Endothelial cell of umbilical vein (primary cell): Measurements from ENCODE around the gene GTF2H3. TPM values are rescaled to one million over a fixed set of nuclear protein-coding genes. Genes with fewer than 3 reads are reported as not detected.

ENCODE experiments used
- BruUV-seq: library from RNA; stranded (reverse); fragments of 400-500 nt; replicated peaks from 2 replicates; lab custom pipeline; 2021; lab: Mats Ljungman, UMichigan
- CTCF ChIA-PET: fragments of 300-600, 350-600 bp; sonication (Branson Sonifier 250); formaldehyde crosslinking; loops from one replicate; lab custom pipeline; 2021; ENCODE audit warnings: antibody characterized with exemption, inconsistent platforms; lab: Charles Lee
- POLR2A ChIA-PET: fragments of 300-600, 350-600 bp; sonication (Branson Sonifier 250); formaldehyde crosslinking; loops from one replicate; lab custom pipeline; 2021; ENCODE audit warnings: antibody characterized with exemption, inconsistent platforms; lab: Charles Lee
- DNase-seq: peaks from one replicate; pipeline ENCODE4 v3.0.0-alpha.2; 2011; ENCODE audit warnings: low read depth, low spot score
- FAIRE-seq: peaks from 2 replicates; lab custom pipeline; 2011; peaks lifted over from hg19 to GRCh38; lab: Jason Lieb, UNC
- H2AFZ ChIP-seq: 2 replicates; pipeline ENCODE4 v1.6.0; 2012; ENCODE audit warnings: low read depth, low read length, control low read depth, inconsistent platforms
- H3K27ac ChIP-seq: 2 replicates; pipeline ENCODE4 v1.5.1; 2011; ENCODE audit warnings: low read depth, mild to moderate bottlenecking, control low read depth, low read length, moderate library complexity; ENCODE audit not compliant: insufficient read depth
- H3K27me3 ChIP-seq, 2 experiments: 2 replicates each; pipeline versions ENCODE4 v1.6.0 to v1.6.1; 2011; ENCODE audit warnings: low read length in 2 of 2, mixed read lengths in 1 of 2; ENCODE audit not compliant: control insufficient read depth in 2 of 2, insufficient read depth in 2 of 2
- H3K36me3 ChIP-seq, 2 experiments: 2 replicates in 1 of 2; 3 replicates in 1 of 2; pipeline ENCODE4 v1.5.1; 2011; ENCODE audit warnings: low read length in 2 of 2, mild to moderate bottlenecking in 1 of 2, moderate library complexity in 1 of 2; ENCODE audit not compliant: control insufficient read depth in 2 of 2, insufficient read depth in 2 of 2; ENCODE audit errors: extremely low read depth in 1 of 2
- H3K4me1 ChIP-seq: 3 replicates; pipeline ENCODE4 v1.5.1; 2011; ENCODE audit warnings: mild to moderate bottlenecking, low read length; ENCODE audit not compliant: control insufficient read depth, insufficient read depth; ENCODE audit errors: extremely low read depth
- H3K4me2 ChIP-seq: 2 replicates; pipeline ENCODE4 v1.6.1; 2011; ENCODE audit warnings: low read length, control low read depth, mixed read lengths; ENCODE audit not compliant: insufficient read depth
- H3K4me3 ChIP-seq, 3 experiments: fragments of 200-600 bp in 1 of 3; sonication (generic), shearing (Covaris generic) in 1 of 3; replicated peaks in 1 of 3; 2 replicates each; pipeline ENCODE4 v1.5.1; 2011 to 2016; ENCODE audit warnings: control low read depth in 3 of 3, low read length in 3 of 3, mild to moderate bottlenecking in 2 of 3, inconsistent platforms in 1 of 3, low read depth in 1 of 3, moderate library complexity in 1 of 3; ENCODE audit not compliant: insufficient read depth in 1 of 3
- H3K79me2 ChIP-seq: 2 replicates; pipeline ENCODE4 v1.6.0; 2012; ENCODE audit warnings: low read length, inconsistent platforms; ENCODE audit not compliant: control insufficient read depth, insufficient read depth
- H3K9ac ChIP-seq: replicated peaks from 2 replicates; pipeline ENCODE3; 2011; ENCODE audit warnings: low read length, control low read depth; ENCODE audit not compliant: insufficient read depth; ENCODE audit errors: extremely low read depth
- H3K9me1 ChIP-seq: replicated peaks from 3 replicates; pipeline ENCODE4 v1.6.0; 2011; ENCODE audit warnings: mild to moderate bottlenecking, low read length; ENCODE audit not compliant: control insufficient read depth, insufficient read depth; ENCODE audit errors: extremely low read depth
- H3K9me3 ChIP-seq: replicated peaks from 2 replicates; pipeline ENCODE4 v1.5.1; 2012; ENCODE audit warnings: low read length, inconsistent platforms; ENCODE audit not compliant: control insufficient read depth, insufficient read depth
- H4K20me1 ChIP-seq: replicated peaks from 2 replicates; pipeline ENCODE3; 2011; ENCODE audit warnings: mild to moderate bottlenecking, low read length; ENCODE audit not compliant: control insufficient read depth, insufficient read depth; ENCODE audit errors: extremely low read depth
- CTCF ChIP-seq, 2 donors: IDR thresholded peaks; 1 replicate in 1 of 2; 2 replicates in 1 of 2; pipeline ENCODE4 v1.5.1; 2011; ENCODE audit warnings: low read length in 2 of 2, mild to moderate bottlenecking in 2 of 2, moderate library complexity in 2 of 2, control low read depth in 1 of 2, inconsistent platforms in 1 of 2, low read depth in 1 of 2; ENCODE audit not compliant: insufficient read depth in 1 of 2; ENCODE audit errors: extremely low read depth in 1 of 2
- EZH2 ChIP-seq: IDR thresholded peaks from 2 replicates; pipeline ENCODE4 v1.6.1; 2012; ENCODE audit warnings: borderline replicate concordance, low read depth, mild to moderate bottlenecking, moderate library complexity, low read length, inconsistent platforms; ENCODE audit not compliant: severe bottlenecking
- FOS ChIP-seq: IDR thresholded peaks from 2 replicates; pipeline ENCODE4 v1.6.1; 2011; ENCODE audit warnings: mild to moderate bottlenecking, low read length, moderate library complexity, borderline replicate concordance; ENCODE audit not compliant: insufficient read depth
- GATA2 ChIP-seq: IDR thresholded peaks from 2 replicates; pipeline ENCODE4 v1.7.0; 2011; ENCODE audit warnings: low read depth, mild to moderate bottlenecking, moderate library complexity, mixed read lengths, low read length; ENCODE audit not compliant: insufficient read length, insufficient read depth
- JUN ChIP-seq: IDR thresholded peaks from 2 replicates; pipeline ENCODE4 v1.6.1; 2011; ENCODE audit warnings: borderline replicate concordance, low read depth; ENCODE audit not compliant: insufficient read length, insufficient read depth
- MAX ChIP-seq: IDR thresholded peaks from 2 replicates; pipeline ENCODE4 v1.6.1; 2011; ENCODE audit not compliant: insufficient read depth, insufficient read length
- MYC ChIP-seq: IDR thresholded peaks from one replicate; pipeline ENCODE4 v1.6.1; 2011; ENCODE audit warnings: mild to moderate bottlenecking, low read depth, low read length
- POLR2A ChIP-seq: IDR thresholded peaks from 2 replicates; pipeline ENCODE4 v1.6.1; 2012; ENCODE audit warnings: low read depth, mild to moderate bottlenecking, control low read depth, low read length
- POLR2AphosphoS5 ChIP-seq: IDR thresholded peaks from 2 replicates; pipeline ENCODE4 v1.6.1; 2012; ENCODE audit warnings: low read depth, mild to moderate bottlenecking, control low read depth, low read length, moderate library complexity; ENCODE audit not compliant: insufficient read depth
- dilution Hi-C: fragments of 300-500 bp; cut with MboI; formaldehyde crosslinking; loops from one replicate; pipeline ENCODE4 v1.15.0; 2019; ENCODE audit warnings: low sequenced_read_pairs; ENCODE audit not compliant: extremely low pct_ligation_motif_present
- intact Hi-C: fragments of 100-400 bp; cut with micrococcal nuclease; formaldehyde crosslinking; loops from one replicate; pipeline ENCODE4 v1.10.0; 2022
- polyA plus RNA-seq, 4 experiments: library from polyadenylated mRNA; depleted of rRNA in 3 of 4; stranded (reverse) in 3 of 4; unstranded in 1 of 4; fragments of >200 nt; gene quantifications; 2 replicates each; pipeline versions ENCODE4 v1.2.1 to v1.2.3, GENCODE V29; 2011 to 2012; ENCODE audit warnings: missing spikeins in 1 of 4
- total RNA-seq: library from RNA; stranded (reverse); gene quantifications from 2 replicates; pipeline ENCODE4 v1.2.3, GENCODE V29; 2021

GTF2H3 gene
- total and polyA plus RNA-seq, 2 donors (not counting 3 experiments of a cell fraction or from before 2014, with no cell fraction given): 17.8 to 31.3 TPM

DNA sequence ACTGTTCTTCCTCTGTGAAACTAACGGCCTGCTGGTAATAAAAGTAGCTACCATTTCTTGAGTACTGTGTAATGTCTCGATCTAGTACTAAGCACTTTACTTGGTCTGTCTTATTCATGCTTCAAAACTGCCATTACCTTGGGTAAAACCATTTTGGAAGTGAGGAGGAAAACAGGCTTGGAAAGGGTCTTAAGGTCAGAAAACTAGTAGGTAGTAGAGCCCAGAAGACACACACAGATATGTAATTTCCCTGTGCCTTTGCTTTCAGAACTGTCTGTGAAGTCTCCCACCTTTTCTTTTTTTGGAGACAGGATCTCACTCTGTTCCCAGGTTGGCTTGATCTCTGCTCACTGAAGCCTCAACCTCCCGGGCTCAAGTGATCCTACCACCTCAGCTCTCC, 35.1 kb upstream of the GTF2H3 start:
- Histone ChIP-seq H3K27me3 (no peaks in the 10 kb centered on the region), H2AFZ (no peak overlapping the region), H3K9me1 (no peaks in the 10 kb centered on the region), H3K79me2 (peaks cover 40% of the 10 kb centered on the region), H4K20me1 (no peaks in the 10 kb centered on the region), H3K27ac (no peak overlapping the region), H3K9me3 (no peaks in the 10 kb centered on the region), H3K36me3 (peaks cover 8 to 14% of the 10 kb centered on the region in 2 experiments), H3K4me2 (no peak overlapping the region), H3K9ac (no peak overlapping the region), H3K4me3 (no peak overlapping the region), H3K4me1 (peaks cover 7% of the 10 kb centered on the region)
- dilution Hi-C loops (no loop called here), intact Hi-C loops (no loop called here)
- BruUV-seq: no TSS peak
- ChIA-PET POLR2A (no interaction called here), CTCF (interaction anchor here (0.6 kb wide), 1 partner anchor 222 kb away, joined by 3 read pairs; no protein-coding TSS in a partner anchor)
- no peak for DNase-seq
- FAIRE-seq: peak; percentile 15
- TF ChIP-seq POLR2A (no peak), CTCF (IDR thresholded peaks at IDR 0.05; ENCODE audit: extremely low read depth in 1 of 2, insufficient read depth in 1 of 2, low read depth in 1 of 2, low read length in 2 of 2) (no peak), EZH2 (no peak), MYC (no peak), GATA2 (no peak), POLR2AphosphoS5 (no peak), MAX (no peak), JUN (no peak), FOS (no peak)
